Duodenal mucosa (tissue), 2 donors: Measurements from ENCODE around the gene CRKL.

Experiments
- H3K27ac ChIP-seq: one replicate; pipeline ENCODE4 v1.7.0; 2013; ENCODE audit warnings: low read depth, low read length
- H3K27me3 ChIP-seq, 2 donors: one replicate each; pipeline ENCODE4 v1.7.0; 2013; ENCODE audit warnings: low read length in 2 of 2, control low read depth in 1 of 2; ENCODE audit not compliant: insufficient read depth in 2 of 2, control insufficient read depth in 1 of 2
- H3K36me3 ChIP-seq, 2 donors: one replicate each; pipeline ENCODE4 v1.7.0; 2013; ENCODE audit warnings: low read length in 2 of 2, control low read depth in 1 of 2; ENCODE audit not compliant: insufficient read depth in 2 of 2, control insufficient read depth in 1 of 2
- H3K4me1 ChIP-seq, 2 donors: one replicate each; pipeline ENCODE4 v1.7.0; 2013; ENCODE audit warnings: low read length in 2 of 2, control low read depth in 1 of 2; ENCODE audit not compliant: insufficient read depth in 2 of 2, control insufficient read depth in 1 of 2
- H3K4me3 ChIP-seq, 2 donors: one replicate each; pipeline ENCODE4 v1.7.0; 2013; ENCODE audit warnings: low read length in 2 of 2, low read depth in 1 of 2
- H3K9ac ChIP-seq, 2 donors: one replicate each; pipeline ENCODE4 v1.7.0; 2013; ENCODE audit warnings: low read length in 2 of 2, low read depth in 1 of 2
- H3K9me3 ChIP-seq, 2 donors: one replicate each; pipeline ENCODE4 v1.7.0; 2013; ENCODE audit warnings: low read length in 2 of 2, control low read depth in 1 of 2; ENCODE audit not compliant: control insufficient read depth in 1 of 2

CRKL gene

DNA sequence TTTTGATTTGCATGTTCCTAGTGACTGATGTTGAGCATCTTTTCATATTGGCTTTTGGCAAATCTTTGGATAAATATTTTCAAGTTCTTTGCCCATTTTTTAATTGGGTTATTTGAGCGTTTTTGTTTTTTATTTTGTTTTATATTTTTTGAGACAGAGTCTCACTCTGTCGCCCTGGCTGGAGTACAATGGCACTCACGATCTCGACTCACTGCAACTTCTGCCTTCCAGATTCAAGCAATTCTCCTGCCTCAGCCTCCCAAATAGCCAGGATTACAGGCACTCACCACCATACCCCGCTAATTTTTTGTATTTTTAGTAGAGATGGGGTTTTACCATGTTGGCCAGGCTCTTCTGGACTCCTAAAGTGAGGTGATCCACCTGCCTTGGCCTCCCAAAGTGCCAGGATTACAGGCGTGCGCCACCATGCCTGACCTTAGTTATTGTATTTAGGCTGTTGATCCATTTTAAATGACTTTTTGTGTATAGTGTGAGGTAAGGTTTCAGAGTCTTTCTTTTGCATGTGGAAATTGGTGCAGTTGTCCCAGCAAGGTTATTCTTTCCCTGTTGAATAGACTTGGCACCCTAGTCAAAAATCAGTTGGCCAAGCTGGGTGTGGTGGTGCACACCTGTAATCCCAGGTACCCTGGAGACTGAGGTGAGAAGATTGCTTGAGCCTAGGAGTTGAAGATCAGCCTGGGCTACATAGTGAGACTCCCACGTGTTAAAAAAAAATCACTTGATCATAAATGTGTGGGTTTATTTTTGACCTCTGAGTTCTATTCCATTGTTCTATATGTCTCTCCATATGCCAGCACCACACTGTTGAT is 26.1 kb downstream of the CRKL start:
- Histone ChIP-seq H3K9me3 (no peaks in the 10 kb centered on the region), H3K9ac (no peak overlapping the region), H3K36me3 (peaks cover 0 to 11% of the 10 kb centered on the region in 2 donors), H3K4me1 (peaks cover 52 to 55% of the 10 kb centered on the region in 2 donors), H3K27ac (no peak overlapping the region), H3K4me3 (no peak overlapping the region), H3K27me3 (no peaks in the 10 kb centered on the region)

DNA sequence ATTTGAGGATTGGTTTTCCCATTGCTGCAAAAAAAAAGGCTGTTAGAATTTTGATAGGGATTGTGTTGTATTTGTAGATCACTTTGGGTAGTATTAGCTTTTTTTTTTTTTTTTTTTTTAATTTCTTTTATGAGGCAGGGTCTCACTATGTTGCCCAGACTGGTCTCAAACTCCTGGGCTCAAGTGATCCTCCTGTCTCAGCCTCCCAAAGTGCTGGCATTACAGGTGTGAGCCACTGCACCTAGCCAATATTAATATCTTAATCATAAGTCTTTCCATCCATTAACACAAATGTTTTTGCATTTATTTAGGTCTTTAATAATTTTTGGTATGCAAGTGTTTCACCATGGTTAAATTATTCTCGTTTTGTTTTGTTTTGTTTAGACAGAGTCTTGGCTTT is 26.8 kb downstream of the CRKL start:
- Histone ChIP-seq H3K36me3 (peaks cover 0 to 11% of the 10 kb centered on the region in 2 donors), H3K4me3 (no peak overlapping the region), H3K9ac (no peak overlapping the region), H3K27ac (no peak overlapping the region), H3K27me3 (no peaks in the 10 kb centered on the region), H3K9me3 (no peaks in the 10 kb centered on the region), H3K4me1 (peaks cover 52 to 57% of the 10 kb centered on the region in 2 donors)

DNA sequence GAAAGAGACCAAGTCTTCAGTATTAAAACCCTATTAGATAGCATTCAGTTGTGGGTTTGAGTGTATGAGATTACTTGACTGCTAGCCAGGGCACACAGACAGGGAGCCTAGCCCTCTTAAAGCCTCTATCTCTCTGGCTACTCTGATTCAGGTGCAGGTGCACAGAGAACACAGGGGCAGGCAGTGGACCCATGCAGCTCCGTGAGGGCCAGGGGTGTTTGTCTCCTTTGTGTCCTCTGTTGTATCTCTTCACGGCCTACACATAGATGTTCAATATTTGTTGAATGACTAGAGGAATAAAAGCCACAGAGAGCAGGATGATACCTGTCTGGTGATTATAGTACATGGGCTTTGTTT is 28.3 kb downstream of the CRKL start:
- H3K4me3 ChIP-seq = no peak overlapping the region
- peaks cover 6 to 21% of the 10 kb centered on the region in 2 donors for H3K36me3 ChIP-seq
- no peaks in the 10 kb centered on the region for H3K9me3 ChIP-seq
- peaks cover 57 to 59% of the 10 kb centered on the region in 2 donors for H3K4me1 ChIP-seq
- no peaks in the 10 kb centered on the region for H3K27me3 ChIP-seq
- H3K9ac ChIP-seq = no peak overlapping the region
- H3K27ac ChIP-seq = no peak overlapping the region

DNA sequence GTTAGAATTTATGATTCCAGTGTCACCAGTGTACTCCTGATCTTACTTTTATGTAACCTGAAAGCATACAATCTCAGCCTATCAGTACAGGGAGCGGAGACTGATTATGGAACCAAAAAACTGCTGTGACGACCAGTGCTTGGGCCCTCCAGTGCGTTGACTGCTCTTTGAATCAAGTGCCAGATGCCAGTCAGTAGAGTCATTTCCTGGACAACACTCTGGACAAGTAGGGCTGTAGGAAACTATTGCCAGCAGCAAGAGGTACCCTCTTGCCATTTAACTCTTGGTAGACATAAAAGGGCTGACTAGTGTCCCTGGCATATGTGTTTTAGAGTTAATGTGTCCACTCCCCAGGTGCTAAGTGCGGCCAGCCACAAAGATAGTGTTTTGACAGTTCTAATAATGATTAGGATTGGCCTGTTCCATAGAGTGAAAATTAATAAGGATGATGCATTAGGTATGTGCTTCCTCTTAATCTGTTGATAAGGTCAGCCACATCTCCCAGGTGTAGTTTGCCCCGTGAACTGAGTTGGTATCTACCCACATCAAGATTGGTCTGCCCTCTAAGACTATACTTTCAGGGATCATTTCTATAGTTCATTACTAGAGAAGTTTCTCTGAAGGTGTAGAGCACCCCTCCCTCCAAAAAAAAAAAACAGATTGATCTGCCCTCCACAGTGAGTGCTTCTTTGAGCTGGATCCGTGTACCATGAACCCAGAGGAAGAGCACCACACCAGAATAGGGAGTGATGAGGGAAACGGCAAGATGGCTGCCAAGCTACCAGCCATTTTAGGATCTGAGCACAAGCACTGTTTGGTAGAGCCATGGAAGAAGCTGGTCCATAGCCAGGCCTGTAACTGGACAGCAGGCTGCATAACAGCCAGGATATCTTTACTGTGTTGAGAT is 29.1 kb downstream of the CRKL start:
- Histone ChIP-seq H3K36me3 (peaks cover 6 to 24% of the 10 kb centered on the region in 2 donors), H3K9me3 (no peaks in the 10 kb centered on the region), H3K4me3 (peak overlapping the region in 1 of 2 donors; percentile 6), H3K27ac (no peak overlapping the region), H3K4me1 (peaks cover 57 to 60% of the 10 kb centered on the region in 2 donors), H3K9ac (no peak overlapping the region), H3K27me3 (no peaks in the 10 kb centered on the region)

DNA sequence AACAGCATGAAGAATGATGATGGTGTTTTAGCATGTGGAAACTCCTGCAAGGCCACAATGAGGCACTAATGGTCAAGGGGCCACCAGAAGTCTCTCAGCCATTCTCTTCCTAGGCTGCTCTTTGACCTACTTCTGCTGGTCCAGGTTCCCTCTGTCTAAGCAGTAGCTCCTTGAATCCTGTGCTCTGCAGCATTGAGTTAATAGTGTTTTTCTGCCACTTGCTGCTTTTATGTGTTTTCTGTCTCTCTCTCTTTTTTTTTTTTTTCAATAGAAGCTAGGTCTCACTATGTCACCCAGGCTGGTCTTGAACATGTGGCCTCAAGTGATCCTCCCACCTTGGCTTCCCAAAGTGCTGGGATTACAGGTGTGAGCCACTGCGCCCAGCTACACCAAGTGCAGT is 29.8 kb downstream of the CRKL start:
- no peak overlapping the region for H3K9ac ChIP-seq
- H3K4me1 ChIP-seq = peaks cover 60 to 66% of the 10 kb centered on the region in 2 donors
- H3K4me3 ChIP-seq = no peak overlapping the region
- no peaks in the 10 kb centered on the region for H3K9me3 ChIP-seq
- no peak overlapping the region for H3K27ac ChIP-seq
- H3K36me3 ChIP-seq = peaks cover 6 to 24% of the 10 kb centered on the region in 2 donors
- H3K27me3 ChIP-seq = no peaks in the 10 kb centered on the region

DNA sequence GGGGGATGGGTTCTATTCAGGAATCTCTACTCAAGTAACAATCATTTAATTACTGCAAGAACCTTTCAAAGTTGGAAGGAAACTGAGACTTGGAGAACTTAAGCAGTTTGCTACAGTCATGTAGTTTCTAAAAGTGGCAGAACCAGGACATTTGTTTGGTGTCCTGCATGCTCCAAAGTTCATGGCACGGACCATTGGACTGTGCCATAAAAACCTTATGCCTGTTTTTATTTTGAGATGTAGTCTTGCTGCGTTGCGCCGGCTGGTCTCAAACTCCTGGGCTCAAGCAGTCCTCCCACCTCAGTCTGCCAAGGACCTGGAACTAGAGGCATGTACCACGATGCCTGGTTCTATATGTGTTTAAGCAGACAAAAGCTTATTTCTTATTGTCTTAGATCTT is 31.2 kb downstream of the CRKL start:
- peak overlapping the region in 1 of 2 donors; percentile 32 for H3K4me3 ChIP-seq

DNA sequence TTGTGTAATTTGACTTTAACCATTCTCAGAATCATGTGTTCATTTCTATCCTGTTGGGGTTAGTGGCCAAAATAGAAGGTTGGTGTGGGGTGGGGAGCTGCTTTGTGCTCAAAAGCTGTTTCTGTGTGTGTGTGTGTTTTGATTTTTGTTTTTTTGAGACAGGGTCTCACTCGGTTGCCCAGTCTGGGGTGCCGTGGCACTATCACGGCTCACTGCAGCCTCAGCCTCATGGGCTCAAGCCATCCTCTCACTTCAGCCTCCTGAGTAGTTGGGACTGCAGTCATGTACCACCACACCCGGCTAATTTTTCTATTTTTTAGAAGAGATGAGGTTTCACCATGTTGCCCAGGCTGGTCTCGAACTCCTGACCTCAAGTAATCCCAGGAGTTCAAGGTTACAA is 31.8 kb downstream of the CRKL start:
- no peak overlapping the region for H3K9ac ChIP-seq
- peaks cover 71 to 82% of the 10 kb centered on the region in 2 donors for H3K4me1 ChIP-seq
- no peaks in the 10 kb centered on the region for H3K9me3 ChIP-seq
- no peak overlapping the region for H3K4me3 ChIP-seq
- H3K27ac ChIP-seq = no peak overlapping the region
- peaks cover 11 to 35% of the 10 kb centered on the region in 2 donors for H3K36me3 ChIP-seq
- H3K27me3 ChIP-seq = no peaks in the 10 kb centered on the region

More for the DNA sequence above, 31.2 kb downstream of the CRKL start:
- H3K4me1 ChIP-seq = peaks cover 69 to 78% of the 10 kb centered on the region in 2 donors
- no peaks in the 10 kb centered on the region for H3K9me3 ChIP-seq
- H3K9ac ChIP-seq = no peak overlapping the region
- peaks cover 11 to 32% of the 10 kb centered on the region in 2 donors for H3K36me3 ChIP-seq
- H3K27me3 ChIP-seq = no peaks in the 10 kb centered on the region
- peak overlapping the region; percentile 4 for H3K27ac ChIP-seq

DNA sequence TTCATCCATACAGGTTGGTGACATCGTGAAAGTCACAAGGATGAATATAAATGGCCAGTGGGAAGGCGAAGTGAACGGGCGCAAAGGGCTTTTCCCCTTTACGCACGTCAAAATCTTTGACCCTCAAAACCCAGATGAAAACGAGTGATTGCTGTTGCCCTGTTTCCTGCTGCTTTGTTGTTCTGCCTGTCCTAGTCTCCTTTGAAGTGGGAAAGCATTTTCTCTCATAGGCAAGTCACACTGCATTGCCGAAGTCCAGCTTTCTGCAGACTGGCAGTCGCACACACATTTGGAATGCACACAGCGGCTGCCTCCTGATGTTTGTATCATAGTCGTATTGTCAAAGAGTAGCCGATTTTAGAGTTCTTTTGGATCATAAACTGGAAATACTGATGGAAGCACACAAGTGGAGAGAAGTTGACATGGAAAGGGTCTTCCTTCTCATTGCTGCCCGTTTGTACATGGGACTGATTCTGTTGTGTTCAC is 32.5 kb downstream of the CRKL start:
- no peak overlapping the region for H3K27ac ChIP-seq
- H3K9me3 ChIP-seq = no peaks in the 10 kb centered on the region
- H3K4me3 ChIP-seq = no peak overlapping the region
- peaks cover 11 to 35% of the 10 kb centered on the region in 2 donors for H3K36me3 ChIP-seq
- no peaks in the 10 kb centered on the region for H3K27me3 ChIP-seq
- no peak overlapping the region for H3K9ac ChIP-seq
- H3K4me1 ChIP-seq = peaks cover 76 to 88% of the 10 kb centered on the region in 2 donors

DNA sequence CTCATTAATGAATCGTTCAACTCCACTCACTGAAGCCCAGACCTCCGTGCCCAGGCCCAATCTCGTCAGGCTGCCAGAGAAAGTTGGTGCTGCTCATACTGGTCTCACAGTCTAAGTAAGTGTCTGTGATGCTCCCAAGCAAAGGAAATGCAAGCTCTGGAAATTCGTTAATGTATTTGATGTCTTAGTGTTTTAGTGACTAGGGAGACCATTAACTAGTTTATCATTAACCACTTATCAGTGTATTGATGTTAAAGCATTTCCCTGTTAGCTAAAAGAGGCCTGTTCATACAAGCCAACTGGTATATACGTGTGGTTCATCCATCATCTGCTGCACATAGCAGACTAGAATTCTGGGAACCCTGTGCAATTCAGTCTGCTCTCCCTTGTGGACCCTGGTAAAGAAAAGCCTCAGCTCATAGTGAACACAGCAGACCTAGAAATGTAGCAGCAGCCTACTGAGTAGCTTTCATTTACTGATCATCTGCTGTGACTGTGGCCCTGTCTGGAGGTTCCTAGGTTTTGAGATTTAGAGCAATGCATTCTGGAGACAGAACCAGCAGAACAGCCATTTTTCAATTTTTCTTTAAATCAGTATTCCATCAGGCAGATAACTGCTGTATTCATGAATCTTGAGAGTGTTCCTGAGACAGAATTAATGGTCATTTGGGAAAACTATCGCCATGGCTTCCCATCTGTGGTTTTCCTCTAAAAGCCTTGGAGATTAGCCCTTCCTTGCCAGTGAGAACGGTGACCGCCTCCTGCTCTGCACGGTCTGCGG is 34.1 kb downstream of the CRKL start:
- peak overlapping the region; percentile 75 for H3K27ac ChIP-seq
- H3K9ac ChIP-seq = peak overlapping the region; percentile 26 to 33

More for the DNA sequence above, 34.1 kb downstream of the CRKL start:
- Histone ChIP-seq H3K9me3 (no peaks in the 10 kb centered on the region), H3K36me3 (peaks cover 11 to 30% of the 10 kb centered on the region in 2 donors), H3K27me3 (no peaks in the 10 kb centered on the region), H3K4me3 (peak overlapping the region; percentile 30 to 51), H3K4me1 (peaks cover 67 to 86% of the 10 kb centered on the region in 2 donors)
